Endodermal cell (in vitro differentiated cells): ENCODE results near the gene SSBP3. TPM values are rescaled to one million over a fixed set of nuclear protein-coding genes. Genes with fewer than 3 reads are reported as not detected.
A peak's percentile ranks its signal among the peaks of the same experiment; 100 is the strongest.

Source experiments
- DNase-seq: peaks from one replicate; pipeline ENCODE4 v3.0.0-alpha.2; 2017
- H3K27ac ChIP-seq: 2 replicates; pipeline ENCODE4 v1.5.1; 2013; ENCODE audit warnings: mild to moderate bottlenecking, low read depth, low read length, moderate library complexity
- H3K27me3 ChIP-seq: 2 replicates; pipeline ENCODE4 v1.6.1; 2013; ENCODE audit warnings: mild to moderate bottlenecking, low read length, moderate library complexity; ENCODE audit not compliant: insufficient read depth, control insufficient read depth, poor library complexity, severe bottlenecking
- H3K36me3 ChIP-seq: 2 replicates; pipeline ENCODE4 v1.7.0; 2013; ENCODE audit warnings: mild to moderate bottlenecking, low read length, moderate library complexity; ENCODE audit not compliant: control insufficient read depth, insufficient read depth
- H3K4me1 ChIP-seq: one replicate; pipeline ENCODE4 v1.7.0; 2013; ENCODE audit warnings: low read length; ENCODE audit not compliant: control insufficient read depth, insufficient read depth
- H3K4me3 ChIP-seq: 2 replicates; pipeline ENCODE4 v1.5.1; 2013; ENCODE audit warnings: mild to moderate bottlenecking, low read length, moderate library complexity
- H3K9ac ChIP-seq: 2 replicates; pipeline ENCODE4 v1.6.1; 2013; ENCODE audit warnings: mild to moderate bottlenecking, low read length, moderate library complexity; ENCODE audit not compliant: poor library complexity, severe bottlenecking; ENCODE audit errors: extremely low read depth
- H3K9me3 ChIP-seq: 2 replicates; pipeline ENCODE4 v1.6.1; 2013; ENCODE audit warnings: mild to moderate bottlenecking, low read length, moderate library complexity; ENCODE audit not compliant: control insufficient read depth
- H3K27ac Mint-ChIP-seq: 2 replicates; pipeline ENCODE4 v1.8.0; 2020; ENCODE audit warnings: mixed read lengths
- H3K27me3 Mint-ChIP-seq: 2 replicates; pipeline ENCODE4 v1.8.0; 2021; ENCODE audit warnings: mild to moderate bottlenecking, mixed read lengths; ENCODE audit not compliant: insufficient read depth
- H3K36me3 Mint-ChIP-seq: 2 replicates; pipeline ENCODE4 v1.8.0; 2020; ENCODE audit warnings: low read depth, mixed read lengths
- H3K4me1 Mint-ChIP-seq: 2 replicates; pipeline ENCODE4 v1.8.0; 2020; ENCODE audit warnings: mixed read lengths
- H3K4me3 Mint-ChIP-seq: 2 replicates; pipeline ENCODE4 v1.8.0; 2020; ENCODE audit warnings: mild to moderate bottlenecking, moderate library complexity, mixed read lengths
- H3K9me3 Mint-ChIP-seq: 2 replicates; pipeline ENCODE4 v1.8.0; 2020; ENCODE audit warnings: mild to moderate bottlenecking, mixed read lengths
- CTCF ChIP-seq: fragments of 200-600 bp; sonication (generic); conservative IDR thresholded peaks from 2 replicates; pipeline ENCODE4 v1.5.0; 2021; ENCODE audit warnings: antibody characterized with exemption, mild to moderate bottlenecking
- WGBS, 2 experiments: methylation state at CpG; one replicate each; pipeline versions ENCODE4 v1.1.5 to v1.1.7; 2013; ENCODE audit warnings: missing lambda C conversion rate in 2 of 2, mixed read lengths in 1 of 2; ENCODE audit not compliant: insufficient coverage in 1 of 2, insufficient read length in 1 of 2; 5-methylcytosine and 5-hydroxymethylcytosine counted together
- total RNA-seq, 2 donors: library from RNA; stranded (reverse); fragmentation: NEBNext Ultra II Directional in 1 of 2; extraction: Animal tissue kit (Norgen Biotek cat#: 25700) in 1 of 2; gene quantifications; 2 replicates in 1 of 2; 3 replicates in 1 of 2; pipeline ENCODE4 v1.2.1, GENCODE V29; 2021

SSBP3 gene
- total RNA-seq, 2 donors from 2014 or later, result 342 TPM

GRCh38 chr1:54362881-54363340, 43.3 kb downstream of the SSBP3 start:
- peaks cover 41% of the 10 kb centered on the region for H3K36me3 Mint-ChIP-seq
- H3K27ac Mint-ChIP-seq, result peak overlapping the region; percentile 89
- no peak overlapping the region for H3K4me3 Mint-ChIP-seq
- Histone ChIP-seq H3K36me3 (peaks cover 88% of the 10 kb centered on the region), H3K4me3 (no peak overlapping the region), H3K27me3 (no peaks in the 10 kb centered on the region), H3K9ac (no peak overlapping the region), H3K9me3 (no peaks in the 10 kb centered on the region), H3K4me1 (peaks cover 33% of the 10 kb centered on the region), H3K27ac (peak overlapping the region; percentile 39)
- H3K4me1 Mint-ChIP-seq, result peaks cover 77% of the 10 kb centered on the region
- no peak for DNase-seq
- no peaks in the 10 kb centered on the region for H3K9me3 Mint-ChIP-seq
- TF ChIP-seq CTCF, result no peak
- WGBS, 2 experiments, result 86 to 100% methylated on average over 1 to 2 of the region's 2 CpGs
- H3K27me3 Mint-ChIP-seq, result no peaks in the 10 kb centered on the region

GRCh38 chr1:54361342-54361741, 44.9 kb downstream of the SSBP3 start:
- Mint-ChIP-seq H3K27ac (peak overlapping the region; percentile 66), H3K4me3 (no peak overlapping the region), H3K27me3 (no peaks in the 10 kb centered on the region), H3K4me1 (peaks cover 81% of the 10 kb centered on the region), H3K36me3 (peaks cover 37% of the 10 kb centered on the region), H3K9me3 (no peaks in the 10 kb centered on the region)
- WGBS, 2 experiments, result 74 to 86% methylated on average over 11 to 12 of the region's 12 CpGs
- peaks cover 42% of the 10 kb centered on the region for H3K4me1 ChIP-seq
- no peaks in the 10 kb centered on the region for H3K9me3 ChIP-seq
- no peak overlapping the region for H3K4me3 ChIP-seq
- no peaks in the 10 kb centered on the region for H3K27me3 ChIP-seq
- no peak overlapping the region for H3K9ac ChIP-seq
- no peak for TF ChIP-seq CTCF
- H3K36me3 ChIP-seq, result peaks cover 87% of the 10 kb centered on the region
- DNase-seq, result no peak
- no peak overlapping the region for H3K27ac ChIP-seq

GRCh38 chr1:54360165-54361005, 45.8 kb downstream of the SSBP3 start:
- Mint-ChIP-seq H3K4me3 (no peak overlapping the region), H3K36me3 (peaks cover 32% of the 10 kb centered on the region), H3K27me3 (no peaks in the 10 kb centered on the region), H3K27ac (no peak overlapping the region), H3K9me3 (no peaks in the 10 kb centered on the region), H3K4me1 (peaks cover 81% of the 10 kb centered on the region)
- Histone ChIP-seq H3K9ac (no peak overlapping the region), H3K27ac (no peak overlapping the region), H3K4me3 (no peak overlapping the region), H3K36me3 (peaks cover 86% of the 10 kb centered on the region), H3K4me1 (peaks cover 43% of the 10 kb centered on the region), H3K9me3 (no peaks in the 10 kb centered on the region), H3K27me3 (no peaks in the 10 kb centered on the region)
- peak; percentile 34 for TF ChIP-seq CTCF
- DNase-seq, result no peak
- WGBS, 2 experiments, result 99 to 100% methylated on average over 3 to 6 of the region's 6 CpGs
